HG03460 (cell line): ENCODE results near the gene TAF6.
"Not testable (repeated sequence)": the region's sequence is repeated elsewhere in the genome, so short reads cannot be mapped to it uniquely, and the experiment has no call there.

Source experiments
- ATAC-seq: cut with Tn5 transposase; IDR thresholded peaks from one replicate; pipeline ENCODE4 v1.9.1; 2021; ENCODE audit not compliant: unreplicated experiment

TAF6 gene

DNA sequence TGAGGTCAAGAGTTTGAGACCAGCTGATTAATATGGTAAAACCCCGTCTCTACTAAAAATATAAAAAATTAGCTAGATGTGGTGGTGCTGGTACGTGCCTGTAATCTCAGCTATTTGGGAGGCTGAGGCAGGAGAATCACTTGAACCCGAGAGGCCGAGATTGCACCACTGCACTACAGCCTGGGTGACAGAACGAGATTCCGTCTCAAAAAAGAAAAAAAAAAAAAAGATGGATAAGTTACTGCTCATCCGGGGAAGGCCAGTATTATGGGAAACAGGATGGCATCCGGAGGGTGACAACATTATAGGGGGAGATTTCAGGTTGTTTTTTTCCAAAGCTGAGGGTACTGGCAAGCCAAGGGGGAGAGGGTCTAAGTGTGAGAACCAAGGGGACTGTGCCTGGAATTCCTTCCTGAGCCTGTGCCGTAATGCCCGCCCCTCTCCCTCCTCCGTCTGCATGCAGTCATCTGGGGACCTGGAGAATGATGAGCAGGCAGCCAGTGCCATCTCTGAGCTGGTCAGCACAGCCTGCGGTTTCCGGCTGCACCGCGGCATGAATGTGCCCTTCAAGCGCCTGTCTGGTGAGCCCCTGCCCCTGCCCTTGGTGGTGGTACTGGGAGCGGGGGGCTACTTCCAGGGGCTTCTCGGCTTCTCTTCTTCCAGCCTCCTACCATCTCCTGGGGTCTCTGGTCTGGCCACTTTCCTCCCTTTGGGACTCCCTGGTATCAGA lies 33.9 kb upstream of the TAF6 start:
- ATAC-seq = no peak

DNA sequence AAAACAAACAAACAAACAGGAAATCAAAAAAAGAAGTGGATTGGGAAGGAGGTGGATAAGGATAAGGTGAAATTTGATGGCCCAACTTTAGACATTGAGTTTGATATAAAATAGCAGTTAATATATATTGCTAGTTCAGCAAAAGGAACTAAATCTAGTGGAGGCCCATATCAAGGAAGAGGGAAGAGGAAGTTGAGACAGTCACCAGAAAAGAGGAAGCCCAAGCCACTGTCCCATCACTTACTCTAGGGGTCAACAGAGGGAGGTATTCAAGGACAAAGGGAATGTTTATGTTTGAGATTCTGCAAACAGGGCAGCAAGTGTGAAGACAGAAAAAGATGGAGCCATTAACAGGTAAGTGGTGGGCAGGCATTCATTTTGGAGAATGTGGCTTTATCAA lies 33.2 kb upstream of the TAF6 start:
- no peak for ATAC-seq

DNA sequence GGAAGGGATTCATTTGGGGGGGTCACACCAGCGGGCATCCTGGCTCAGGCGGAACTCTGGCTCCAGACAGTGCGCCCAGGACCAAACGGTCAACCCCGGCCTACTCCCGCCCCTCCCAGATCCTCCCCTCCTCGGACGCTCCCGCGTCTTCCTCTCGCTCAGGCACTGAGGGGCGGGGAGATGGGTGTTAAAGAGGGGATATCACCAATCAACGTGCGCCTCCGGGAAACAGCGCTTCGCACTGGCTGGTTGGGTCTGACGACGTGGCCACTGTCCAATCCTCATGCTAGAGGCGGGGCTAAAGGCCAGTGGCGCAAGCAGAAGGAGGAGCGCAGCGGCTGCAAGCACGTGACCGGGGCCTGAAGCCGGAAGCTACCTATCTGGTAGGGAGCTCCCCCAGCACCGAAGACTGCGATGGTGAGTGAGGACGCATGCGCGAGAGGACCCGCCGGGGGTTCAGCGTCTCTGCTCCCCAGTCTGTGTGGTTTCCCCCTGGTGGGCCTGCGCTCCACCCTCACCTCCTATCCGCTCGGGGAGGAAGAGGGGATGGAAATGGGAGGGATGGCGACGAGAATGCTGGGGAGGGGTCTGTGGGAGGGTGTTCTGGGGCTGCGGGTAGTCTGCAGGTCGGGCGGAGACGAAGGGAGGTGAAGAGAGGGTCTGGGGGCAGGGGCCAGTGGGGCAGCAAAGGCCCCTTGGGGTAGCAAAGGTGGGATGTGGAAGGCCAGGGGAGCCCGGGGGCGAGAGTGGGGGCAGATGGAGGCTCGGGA lies 29.6 kb upstream of the TAF6 start, which contains the start of gene LAMTOR4:
Gene LAMTOR4, plus strand, starts transcription at position 360 of the 770 bp plus-strand sequence. Its CDS starts 55 bp downstream, at position 415.
- ATAC-seq = peak; percentile 98

DNA sequence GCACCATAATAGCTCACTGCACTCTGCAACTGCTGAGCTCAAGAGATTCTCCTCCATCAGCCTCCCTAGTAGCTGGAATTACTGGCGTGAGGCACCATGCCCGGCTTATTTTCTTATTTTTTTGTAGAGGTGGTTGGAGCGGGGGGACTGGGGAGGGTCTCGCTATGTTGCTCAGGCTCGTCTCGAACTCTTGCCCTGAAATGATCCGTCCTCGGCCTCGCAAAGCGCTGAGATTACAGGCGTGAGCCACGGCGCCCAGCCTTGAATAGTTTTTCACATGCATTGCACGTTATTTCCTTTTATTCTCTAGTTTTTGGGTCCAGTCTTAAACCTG lies 29.0 kb upstream of the TAF6 start:
- ATAC-seq = no peak

DNA sequence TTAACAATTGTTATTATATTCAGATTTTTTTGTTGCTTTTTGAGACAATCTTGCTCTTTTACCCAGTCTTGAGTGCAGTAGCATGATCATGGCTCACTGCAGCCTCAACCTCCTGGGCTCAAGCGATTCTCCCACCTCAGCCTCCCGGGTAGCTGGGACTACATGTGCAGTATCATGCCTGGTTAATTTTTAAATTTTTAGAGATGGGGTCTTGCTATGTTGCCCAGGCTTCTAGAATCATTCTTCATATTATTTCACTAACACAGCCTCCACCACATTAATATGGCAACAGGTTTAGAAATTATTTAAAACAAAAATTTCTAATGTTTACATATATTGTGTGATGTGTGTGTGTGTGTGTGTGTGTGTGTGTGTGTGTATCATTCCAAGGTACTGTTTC lies 28.1 kb upstream of the TAF6 start:
- ATAC-seq = no peak

DNA sequence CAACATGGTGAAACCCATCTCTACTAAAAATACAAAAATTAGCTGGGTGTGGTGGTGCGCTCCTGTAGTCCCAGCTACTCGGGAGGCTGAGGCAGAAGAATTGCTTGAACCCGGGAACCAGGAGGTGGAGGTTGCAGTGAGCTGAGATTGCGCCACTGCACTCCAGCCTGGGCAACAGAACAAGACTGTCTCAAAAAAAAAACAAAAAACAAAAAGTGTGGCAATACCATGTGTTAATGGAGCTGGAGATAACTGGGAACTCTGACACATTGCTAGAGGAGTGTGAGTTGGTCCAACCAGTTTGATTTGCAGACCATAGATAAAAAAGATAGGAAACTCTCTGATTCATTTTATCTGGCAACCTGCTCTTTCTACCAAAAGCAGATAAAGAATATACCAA lies 27.2 kb upstream of the TAF6 start:
- ATAC-seq = not testable (repeated sequence)

DNA sequence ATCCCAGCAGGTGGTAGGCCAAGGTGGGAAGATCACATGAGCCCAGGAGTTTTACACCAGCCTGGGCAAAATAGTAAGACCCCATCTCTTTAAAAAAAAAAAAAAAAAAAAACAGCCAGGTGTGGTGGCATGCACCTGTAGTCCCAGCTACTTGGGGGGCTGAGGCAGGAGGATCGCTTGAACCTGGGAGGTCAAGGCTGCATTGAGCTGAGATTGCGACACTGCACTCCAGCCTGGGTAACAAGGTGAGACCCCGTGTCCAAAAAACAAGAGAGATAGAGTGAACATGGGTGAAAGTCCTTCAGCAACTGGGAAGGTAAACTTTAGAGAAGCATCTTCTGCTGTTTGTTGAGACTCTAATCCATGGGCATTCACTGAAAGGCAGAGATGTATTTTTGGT lies 23.3 kb upstream of the TAF6 start:
- no peak for ATAC-seq

DNA sequence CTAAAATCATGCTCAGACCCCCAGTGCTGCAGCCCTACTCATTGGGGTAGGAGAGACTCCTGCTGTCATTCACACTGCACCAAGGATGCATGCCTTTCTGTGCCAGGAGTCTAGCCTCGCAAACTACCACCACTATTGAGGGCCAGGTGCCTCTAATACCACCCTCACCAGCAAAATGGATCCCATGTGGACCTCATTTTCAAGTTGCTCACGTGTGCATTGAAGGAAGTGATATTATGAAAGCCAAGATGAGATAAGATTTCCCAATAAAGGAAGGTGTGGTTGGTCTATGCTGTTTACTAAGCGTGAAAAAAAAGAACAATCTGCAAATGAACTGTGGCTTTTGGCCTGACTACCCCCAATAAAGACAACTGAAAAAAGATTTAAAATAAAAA lies 22.4 kb upstream of the TAF6 start:
- ATAC-seq = no peak

DNA sequence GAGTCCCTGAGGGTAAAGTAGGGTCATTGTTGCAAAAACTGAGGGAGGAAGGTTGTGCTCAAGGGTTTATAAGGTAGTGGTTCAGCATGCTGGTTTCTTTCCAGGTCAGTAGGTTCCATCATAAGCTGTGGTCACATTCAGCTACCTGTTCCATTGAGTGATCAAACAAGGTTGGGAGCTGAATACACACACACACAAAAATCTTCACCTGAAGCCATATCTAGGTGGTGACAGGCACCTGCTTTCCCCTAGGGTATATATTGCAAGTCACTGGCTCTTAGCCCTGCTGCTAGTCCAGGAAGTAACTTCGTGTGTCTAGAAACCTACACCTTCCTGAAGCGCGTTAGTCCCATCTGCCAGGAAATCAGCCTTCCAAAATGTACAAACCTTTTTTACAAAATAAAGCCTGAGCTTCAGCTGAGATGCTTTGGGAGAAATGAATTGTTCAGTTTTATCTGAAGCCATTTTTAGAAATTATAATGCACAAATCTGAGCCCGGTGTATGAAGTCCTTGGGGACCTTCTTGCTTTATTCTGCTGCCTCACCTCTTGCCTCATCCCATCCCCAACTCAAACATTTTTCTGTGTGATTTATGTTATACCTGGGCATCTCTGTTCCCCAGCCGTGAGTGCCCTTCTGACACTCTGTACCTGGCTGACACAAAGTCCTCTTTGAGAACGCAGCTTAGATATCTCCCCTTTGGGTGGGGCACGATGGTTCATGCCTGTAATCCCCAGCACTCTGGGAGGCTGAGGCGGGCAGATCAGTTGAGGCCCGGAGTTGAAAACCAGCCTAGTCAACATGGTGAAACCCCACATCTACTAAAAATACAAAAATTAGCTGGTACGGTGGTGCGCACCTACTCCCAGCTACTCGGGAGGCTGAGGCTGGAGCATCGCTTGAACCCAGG lies 18.9 kb upstream of the TAF6 start:
- ATAC-seq = no peak

DNA sequence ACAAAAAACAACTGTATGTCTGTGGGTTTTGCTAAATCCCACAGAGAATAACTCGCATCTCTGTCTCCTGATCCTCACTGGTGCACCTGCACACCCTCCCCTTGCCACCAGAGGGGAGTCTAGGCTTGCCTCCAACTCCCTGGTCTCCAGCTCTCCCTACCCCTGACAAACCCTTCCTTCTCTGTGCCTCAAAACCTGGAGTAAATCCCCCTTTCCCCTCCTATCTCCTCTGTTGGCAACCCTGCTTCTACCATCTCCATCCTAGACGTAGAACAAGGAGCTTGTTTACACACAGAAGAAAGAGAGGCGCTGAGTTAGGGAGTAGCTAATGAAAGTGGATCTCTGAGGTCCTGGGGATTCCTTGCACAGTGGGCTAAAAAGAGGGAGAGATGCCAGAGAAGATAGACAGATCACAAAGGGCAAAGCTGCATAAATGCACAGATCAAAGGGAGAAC lies 13.6 kb upstream of the TAF6 start:
- peak; percentile 76 for ATAC-seq

DNA sequence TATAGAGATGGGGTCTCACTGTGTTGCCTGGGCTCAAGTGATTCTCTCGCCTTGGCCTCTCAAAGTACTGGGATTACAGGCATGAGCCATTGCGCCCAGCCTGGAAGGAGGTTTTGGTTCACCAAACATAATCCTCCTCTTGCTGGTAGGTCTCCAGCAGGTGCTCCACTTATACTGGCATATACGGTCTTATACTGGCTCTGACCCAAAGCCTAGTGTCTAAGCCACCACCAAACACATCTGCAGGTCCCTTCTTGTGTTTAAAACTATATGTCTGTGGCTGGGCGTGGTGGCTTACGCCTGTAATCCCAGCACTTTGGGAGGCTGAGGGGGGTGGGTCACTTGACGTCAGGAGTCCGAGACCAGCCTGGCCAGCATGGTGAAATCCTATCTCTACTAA lies 13.0 kb upstream of the TAF6 start:
- ATAC-seq = no peak

DNA sequence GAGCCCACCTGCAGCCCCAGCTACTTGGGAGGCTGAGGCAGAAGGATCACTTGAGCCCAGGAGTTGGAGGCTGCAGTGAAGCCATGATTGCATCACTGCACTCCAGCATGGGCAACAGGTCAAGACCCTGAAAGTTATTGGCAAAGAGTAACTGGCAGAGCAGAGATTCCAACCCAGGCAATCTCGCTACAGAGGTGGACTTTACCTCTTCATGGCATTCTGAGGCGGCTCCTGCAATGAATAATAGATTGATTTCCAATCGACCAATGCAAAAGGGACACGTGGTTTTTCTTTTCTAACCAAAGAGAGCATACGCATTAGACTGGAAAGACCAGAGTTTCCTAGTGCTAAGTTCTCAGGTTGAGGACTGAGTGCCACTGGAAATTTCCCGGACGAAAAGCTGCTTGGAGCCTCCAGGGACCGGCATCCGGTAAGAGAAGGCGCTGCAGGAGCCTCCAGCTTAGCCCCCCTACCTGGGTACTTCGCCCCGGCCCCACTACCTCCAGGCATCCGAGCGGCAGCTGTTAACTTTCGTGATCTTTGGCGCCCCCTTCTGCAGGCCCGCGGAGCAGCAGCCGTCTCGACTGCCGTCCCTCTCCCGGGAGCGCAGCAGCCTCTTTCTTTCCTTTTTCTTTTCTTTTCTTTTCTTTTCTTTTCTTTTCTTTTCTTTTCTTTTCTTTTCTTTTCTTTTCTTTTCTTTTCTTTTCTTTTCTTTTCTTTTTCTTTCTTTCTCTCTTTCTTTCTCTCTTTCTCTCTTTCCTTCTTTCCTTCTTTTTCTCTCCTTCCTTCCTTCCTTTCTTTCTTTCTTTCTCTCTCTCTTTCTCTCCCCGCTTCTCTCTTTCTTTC lies 11.7 kb upstream of the TAF6 start:
- no peak for ATAC-seq

DNA sequence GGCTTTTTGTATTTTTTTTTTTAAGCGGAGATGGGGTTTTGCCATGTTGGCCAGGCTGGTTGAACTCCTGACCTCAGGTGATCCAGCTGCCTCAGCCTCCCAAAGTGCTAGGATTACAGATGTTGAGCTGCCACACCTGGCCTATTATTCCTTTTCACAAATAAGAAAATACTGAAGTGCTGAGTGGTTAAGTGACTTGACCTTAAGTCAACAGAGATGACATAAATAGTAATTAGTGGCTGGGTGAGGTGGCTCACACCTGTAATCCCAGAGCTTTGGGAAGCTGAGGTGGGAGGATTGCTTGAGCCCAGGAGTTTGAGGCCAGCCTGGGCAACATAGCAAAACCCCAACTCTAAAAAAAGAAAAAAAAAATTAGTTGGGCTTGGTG lies 11.1 kb upstream of the TAF6 start:
- ATAC-seq = not testable (repeated sequence)

DNA sequence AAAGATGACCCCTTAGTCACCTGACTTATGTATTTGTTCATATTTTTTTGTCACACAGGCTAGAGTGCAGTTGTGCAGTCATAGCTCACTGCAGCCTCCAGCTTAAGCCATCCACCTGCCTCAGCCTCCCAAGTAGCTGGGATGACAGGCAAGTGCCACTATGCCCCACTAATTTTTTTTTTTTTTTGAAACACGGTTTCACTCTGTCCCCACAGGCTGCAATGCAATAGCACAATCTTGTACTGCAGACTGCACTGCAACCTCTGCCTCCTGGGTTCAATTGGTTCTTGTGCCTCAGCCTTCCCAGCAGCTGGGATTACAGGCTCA lies 9.4 kb upstream of the TAF6 start:
- no peak for ATAC-seq

DNA sequence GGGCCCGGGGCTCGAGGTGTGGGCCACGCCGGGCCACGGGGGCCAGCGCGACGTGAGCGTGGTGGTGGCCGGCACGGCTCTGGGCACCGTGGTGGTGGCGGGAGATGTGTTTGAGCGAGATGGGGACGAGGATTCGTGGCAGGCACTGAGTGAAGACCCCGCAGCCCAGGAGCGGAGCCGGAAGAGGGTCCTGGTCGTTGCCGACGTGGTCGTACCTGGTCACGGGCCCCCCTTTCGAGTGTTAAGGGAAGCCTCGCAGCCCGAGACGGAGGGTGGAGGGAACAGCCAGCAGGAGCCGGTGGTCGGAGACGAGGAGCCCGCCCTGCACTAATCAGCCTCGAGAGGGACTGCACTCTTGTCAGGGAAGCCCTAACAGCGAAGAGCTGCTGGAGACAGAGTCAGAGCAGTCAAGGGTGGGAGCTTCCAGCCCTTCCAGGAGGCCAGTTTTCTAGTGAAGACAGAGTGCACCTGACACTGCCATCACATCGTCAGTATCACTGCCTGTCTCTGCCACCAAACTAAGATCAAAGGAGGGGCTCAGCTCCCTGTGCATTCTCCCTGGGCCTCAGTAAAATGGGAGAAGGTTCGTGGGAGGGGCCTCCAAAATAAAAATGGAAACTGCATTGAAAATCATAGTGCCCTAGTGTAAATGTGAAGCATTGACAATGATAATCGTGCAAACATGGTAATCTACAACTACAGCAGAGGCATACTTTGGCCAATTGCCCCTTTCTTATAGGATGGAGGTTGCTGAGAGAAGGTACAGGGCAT lies 8.9 kb upstream of the TAF6 start:
- ATAC-seq = no peak

DNA sequence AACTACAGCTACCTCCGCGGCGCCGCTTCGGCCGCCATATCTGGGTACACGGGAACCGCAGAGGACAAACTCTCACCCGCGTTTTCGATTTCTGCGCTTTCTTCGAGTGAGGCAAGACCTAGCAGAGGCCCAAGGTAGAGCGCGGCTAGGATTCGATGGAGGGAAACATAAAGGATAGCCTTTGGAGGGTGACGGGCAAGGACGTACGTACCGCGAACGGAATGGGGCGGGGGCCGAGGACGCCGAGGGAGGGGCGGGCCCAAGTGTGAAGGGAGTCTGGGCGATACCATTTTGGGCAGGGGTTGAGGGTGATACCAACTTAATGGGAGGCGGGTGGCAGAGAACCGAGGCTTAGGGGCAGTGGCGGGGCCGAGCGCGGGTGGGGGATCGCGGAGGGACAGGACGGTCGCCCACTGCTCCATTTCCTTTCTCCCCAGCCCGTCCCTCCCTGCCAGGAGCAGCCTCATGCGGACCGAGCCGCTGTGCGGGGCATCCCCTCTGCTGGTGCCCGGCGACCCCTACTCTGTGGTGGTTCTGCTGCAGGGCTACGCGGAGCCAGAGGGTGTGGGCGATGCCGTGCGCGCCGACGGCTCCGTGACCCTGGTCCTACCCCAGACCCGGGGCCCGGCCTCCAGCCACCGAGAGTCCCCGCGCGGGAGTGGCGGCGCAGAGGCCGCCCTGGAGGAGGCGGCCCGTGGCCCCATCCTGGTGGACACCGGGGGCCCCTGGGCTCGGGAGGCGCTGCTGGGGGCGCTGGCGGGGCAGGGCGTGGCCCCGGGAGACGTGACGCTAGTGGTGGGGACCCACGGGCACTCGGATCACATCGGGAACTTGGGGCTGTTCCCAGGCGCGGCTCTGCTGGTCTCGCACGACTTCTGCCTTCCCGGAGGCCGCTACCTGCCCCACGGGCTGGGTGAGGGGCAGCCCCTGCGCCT lies 8.0 kb upstream of the TAF6 start, which contains the start of gene MBLAC1:
Gene MBLAC1, plus strand, starts transcription at position 37 of the 935 bp plus-strand sequence. Its CDS starts 429 bp downstream, at position 466.
- ATAC-seq = peak; percentile 61

DNA sequence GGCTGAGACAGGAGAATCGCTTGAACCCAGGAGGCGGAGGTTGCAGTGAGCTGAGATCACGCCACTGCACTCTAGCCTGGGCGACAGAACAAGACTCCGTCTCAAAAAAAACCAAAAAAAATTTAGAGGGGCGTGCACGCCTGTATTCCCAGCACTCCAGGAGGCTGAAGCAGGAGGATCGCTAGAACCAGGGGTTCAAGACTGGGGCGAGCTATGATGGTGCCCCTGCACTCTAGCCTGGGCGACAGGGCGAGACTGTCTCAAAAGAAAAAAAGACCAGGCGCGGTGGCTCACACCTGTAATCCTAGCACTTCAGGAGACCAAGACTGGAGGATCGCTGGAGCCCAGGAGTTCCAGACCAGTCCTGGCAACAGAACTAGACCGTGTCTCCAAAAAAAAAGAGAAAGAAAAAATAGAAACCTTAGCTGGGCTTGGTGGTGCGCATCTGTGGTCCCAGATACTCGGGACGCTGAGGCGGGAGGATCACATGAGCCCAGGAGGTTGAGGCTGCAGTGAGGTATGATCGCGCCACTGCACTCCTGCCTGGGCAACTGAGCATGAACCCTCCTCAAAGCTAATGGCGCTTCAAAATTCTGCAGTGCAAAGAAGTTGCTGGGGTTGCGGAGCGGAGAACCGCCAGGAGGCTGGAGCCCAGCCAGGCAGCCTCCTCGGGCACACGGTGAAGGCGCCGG lies 7.2 kb upstream of the TAF6 start:
- no peak for ATAC-seq
